HG03378 (cell line): ENCODE measurements around the gene KRTCAP3.
A peak's percentile ranks its signal among the peaks of the same experiment; 100 is the strongest.
"Not testable (repeated sequence)": the region's sequence is repeated elsewhere in the genome, so short reads cannot be mapped to it uniquely, and the experiment has no call there.

Source experiments
- ATAC-seq: cut with Tn5 transposase; IDR thresholded peaks from one replicate; pipeline ENCODE4 v1.9.1; 2021; ENCODE audit warnings: mild to moderate bottlenecking, moderate library complexity; ENCODE audit not compliant: unreplicated experiment

The KRTCAP3 gene, protein sequence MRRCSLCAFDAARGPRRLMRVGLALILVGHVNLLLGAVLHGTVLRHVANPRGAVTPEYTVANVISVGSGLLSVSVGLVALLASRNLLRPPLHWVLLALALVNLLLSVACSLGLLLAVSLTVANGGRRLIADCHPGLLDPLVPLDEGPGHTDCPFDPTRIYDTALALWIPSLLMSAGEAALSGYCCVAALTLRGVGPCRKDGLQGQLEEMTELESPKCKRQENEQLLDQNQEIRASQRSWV

GRCh38 chr2:27441958-27442919 is at the start of gene KRTCAP3:
Gene KRTCAP3 (plus strand): TSS chr2:27442381. CDS start chr2:27442413, 32 bp downstream.
- no peak for ATAC-seq

- no peak for ATAC-seq
Observed at GRCh38 chr2:27393225-27393624, 49.0 kb upstream of the KRTCAP3 start.

DNA sequence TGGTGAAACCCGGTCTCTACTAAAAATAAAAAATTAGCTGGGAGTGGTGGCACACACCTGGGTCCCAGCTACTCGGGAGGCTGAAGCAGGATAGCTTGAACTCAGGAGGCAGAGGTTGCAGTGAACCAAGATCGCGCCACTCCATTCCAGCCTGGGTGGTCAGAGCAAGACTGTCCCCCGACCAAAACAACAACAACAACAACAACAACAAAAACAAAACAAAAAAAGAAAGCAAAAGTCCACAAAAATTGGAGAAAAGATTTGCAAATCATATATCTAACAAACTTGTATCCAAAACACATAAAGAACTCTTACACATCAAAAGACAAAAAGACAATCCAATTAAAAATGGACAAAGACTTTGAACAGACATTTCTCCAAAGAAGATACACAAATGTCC is 43.2 kb upstream of the KRTCAP3 start:
- no peak for ATAC-seq

GRCh38 chr2:27400348-27401135 is 41.6 kb upstream of the KRTCAP3 start:
- ATAC-seq = no peak

DNA sequence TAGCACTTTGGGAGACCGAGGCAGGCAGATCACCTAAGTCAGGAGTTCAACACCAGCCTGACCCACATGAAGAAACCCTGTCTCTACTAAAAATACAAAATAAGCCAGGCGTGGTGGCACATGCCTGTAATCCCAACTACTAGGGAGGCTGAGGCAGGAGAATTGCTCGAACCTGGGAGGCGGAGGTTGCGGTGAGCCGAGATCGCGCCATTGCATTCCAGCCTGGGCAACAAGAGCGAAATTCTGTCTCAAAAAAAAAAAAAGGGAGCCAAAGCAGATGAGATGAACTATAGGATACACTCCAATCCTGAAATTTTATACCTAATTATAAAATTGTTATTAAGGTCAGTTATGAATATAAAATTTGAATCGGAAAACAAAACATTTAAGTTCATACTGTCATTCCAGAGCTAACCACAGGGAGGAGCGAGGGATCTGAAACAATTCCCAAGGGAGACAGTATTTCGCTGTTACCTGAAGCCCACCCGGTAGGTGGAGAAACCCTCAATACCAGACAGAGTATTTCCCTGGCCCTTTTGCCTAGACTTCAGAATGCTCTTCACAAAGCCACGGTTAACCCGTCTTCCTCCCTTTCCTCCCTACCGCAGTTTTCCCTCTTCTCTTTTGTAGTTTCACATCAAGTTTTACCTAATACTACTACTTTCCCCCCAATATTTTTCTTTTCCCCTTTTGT is 34.2 kb upstream of the KRTCAP3 start:
- no peak for ATAC-seq

DNA sequence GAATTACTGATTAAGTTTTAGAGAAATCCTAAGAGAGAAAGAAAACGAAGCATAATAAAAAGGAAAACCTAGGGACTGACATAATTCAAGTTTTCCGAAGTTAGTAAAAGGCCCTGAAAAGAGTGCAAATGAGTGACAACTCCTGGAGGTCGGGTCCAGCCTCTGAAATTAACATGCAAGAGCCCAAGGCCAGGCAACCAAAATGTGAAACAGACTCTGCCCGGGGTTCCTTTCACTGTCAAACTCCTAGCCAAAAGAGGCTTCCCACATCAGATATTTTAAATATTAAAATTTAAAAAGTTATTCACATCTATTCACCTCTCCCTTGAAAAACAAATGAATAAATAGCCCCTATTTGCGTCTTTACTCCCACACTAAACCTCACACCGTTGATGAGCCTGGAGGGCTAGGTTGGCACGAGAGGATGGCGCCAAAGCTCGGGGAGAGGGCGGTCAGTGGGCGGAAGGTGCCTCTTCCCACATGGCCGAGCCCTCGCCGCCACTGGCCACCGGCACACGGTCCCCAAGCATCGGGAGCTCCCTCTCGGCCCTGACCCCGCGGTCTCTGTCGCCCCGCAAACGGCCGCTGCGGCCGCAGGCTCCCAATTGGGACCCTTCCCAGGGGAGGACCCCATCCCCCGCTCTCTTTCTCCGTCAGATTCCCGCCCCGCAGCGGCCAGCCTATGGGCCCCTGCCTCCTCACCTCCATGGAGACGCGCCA is 33.4 kb upstream of the KRTCAP3 start:
- ATAC-seq = peak; percentile 28

GRCh38 chr2:27409321-27410073 is 32.7 kb upstream of the KRTCAP3 start, which contains the start of gene PPM1G:
Gene PPM1G (minus strand): TSS chr2:27409591. CDS start chr2:27409422, 169 bp downstream.
- ATAC-seq = peak; percentile 70

DNA sequence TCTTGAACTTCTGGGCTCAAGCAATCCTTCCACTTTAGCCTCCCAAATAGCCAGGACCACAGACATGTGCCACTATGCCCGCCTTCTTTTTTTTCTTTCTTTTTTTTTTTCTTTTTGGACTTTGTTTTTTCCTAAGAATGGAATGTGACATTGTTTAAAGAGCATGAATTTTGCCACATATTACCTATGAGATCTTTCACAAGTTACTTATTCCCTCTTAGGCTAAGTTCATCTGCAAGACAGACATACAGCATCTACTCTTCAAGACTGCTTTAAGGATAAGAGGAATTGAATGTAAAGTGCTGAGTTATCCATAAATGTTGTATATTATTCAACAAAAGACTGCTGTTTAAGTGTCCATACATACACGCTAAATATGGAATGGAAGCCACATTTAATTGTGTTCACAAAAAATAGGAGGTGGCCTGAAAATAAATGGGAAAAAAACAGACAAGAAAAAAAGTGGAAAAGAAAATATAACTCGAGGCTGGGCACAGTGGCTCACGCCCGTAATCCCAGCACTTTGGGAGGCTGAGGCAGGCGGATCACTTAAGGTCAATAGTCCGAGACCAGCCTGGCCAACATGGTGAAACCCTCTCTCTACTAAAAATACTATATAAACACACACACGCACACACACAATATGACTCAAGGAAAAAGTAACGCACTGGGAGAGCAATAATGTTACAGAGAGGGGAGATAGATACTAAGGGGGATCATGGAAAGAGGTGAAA is 29.6 kb upstream of the KRTCAP3 start:
- ATAC-seq = no peak

- ATAC-seq = no peak
Observed at GRCh38 chr2:27416151-27416550, 26.0 kb upstream of the KRTCAP3 start.

GRCh38 chr2:27420996-27421395 is 21.2 kb upstream of the KRTCAP3 start:
- no peak for ATAC-seq

DNA sequence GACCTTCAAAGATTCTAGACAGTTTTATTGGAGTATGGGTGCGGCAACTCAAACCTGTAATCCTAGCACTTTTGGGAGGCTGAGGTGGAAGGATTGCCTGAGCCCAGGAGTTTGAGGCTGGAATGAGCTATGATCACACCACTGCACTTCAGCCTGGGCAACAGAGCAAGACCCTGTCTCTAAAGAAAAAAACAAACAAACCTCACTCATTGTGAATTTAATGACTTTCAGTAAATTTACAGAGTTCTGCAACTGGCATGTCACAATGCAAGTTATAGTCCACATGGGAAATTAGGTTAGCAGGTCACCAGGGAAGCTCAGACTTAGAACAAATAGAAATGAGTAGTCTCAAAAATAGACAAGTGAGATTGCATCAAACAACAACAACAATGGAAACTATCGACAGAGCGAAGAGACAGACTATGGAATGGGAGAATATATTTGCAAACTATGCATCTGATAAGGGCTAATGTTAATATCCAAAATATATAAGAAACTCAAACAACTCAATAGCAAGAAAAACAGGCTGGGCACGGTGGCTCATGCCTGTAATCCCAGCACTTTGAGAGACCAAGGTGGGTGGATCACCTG is 20.4 kb upstream of the KRTCAP3 start:
- no peak for ATAC-seq

DNA sequence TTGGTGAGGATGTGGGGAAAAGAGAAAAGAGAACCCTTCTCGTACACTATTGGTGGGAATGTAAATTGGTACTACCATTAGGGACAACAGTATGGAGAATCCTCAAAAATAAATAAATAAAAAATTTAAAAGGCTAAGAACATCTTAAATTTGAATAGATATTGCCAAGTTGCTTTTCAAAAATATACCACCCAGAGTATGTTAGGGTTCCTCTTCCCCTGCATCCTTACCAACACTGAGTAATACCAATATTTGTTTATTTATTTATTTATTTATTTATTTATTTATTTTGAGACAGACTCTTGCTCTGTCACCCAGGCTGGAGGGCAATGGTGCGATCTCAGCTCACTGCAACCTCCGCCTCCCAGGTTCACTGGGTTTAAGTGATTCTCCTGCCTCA is 19.2 kb upstream of the KRTCAP3 start:
- ATAC-seq = no peak

- not testable (repeated sequence) for ATAC-seq
Observed at GRCh38 chr2:27425039-27425438, 17.1 kb upstream of the KRTCAP3 start.

DNA sequence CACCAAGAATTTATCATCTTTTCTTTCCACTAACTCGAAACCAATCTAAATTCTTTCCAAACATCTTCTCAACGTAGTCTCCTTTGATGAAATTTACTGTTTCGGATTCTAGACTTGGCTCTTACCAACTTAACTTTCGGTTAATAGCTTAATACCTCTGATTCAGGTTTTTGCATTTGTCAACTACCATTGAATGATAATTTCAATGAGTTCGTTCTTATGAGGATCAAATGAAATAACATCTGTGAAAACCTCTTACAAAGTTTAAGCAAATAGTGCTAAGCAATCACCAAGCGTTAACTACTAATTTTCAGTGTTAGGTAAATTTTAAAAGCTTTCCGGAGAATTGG is 14.3 kb upstream of the KRTCAP3 start:
- ATAC-seq = no peak

GRCh38 chr2:27428213-27428977 is 13.8 kb upstream of the KRTCAP3 start, which contains the start of gene NRBP1:
Gene NRBP1 (plus strand): TSS chr2:27428631. CDS start chr2:27433274, 4,643 bp downstream.
- peak; percentile 77 for ATAC-seq

DNA sequence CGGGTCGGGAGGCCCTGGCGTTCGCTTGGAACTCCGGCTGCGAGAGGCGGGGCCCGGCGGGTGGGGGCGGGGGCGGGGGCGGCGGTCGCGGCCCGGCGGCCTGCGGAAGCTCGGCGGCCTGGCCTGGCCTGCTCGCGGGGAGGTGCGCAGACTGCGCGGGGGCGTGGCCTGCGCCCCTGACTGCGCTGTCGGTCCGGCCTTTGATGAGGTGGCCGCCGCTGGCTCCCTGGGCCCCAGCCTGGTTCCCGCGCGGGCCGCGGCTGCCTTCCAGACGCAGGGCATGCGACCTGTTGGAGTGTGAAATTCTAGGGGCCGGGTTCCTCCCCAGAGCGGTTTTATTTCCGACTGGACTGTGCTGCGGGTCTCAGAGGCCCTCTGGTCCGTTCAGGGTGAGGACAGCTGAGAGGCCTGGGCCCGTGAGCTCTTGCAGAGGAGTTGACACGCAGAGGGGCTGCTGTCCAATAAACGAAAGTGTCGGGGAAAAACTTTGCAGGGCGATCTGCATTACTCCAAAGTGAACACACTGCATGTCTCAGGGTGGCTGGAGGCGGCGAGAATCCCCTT is 13.1 kb upstream of the KRTCAP3 start:
- ATAC-seq = peak; percentile 37

DNA sequence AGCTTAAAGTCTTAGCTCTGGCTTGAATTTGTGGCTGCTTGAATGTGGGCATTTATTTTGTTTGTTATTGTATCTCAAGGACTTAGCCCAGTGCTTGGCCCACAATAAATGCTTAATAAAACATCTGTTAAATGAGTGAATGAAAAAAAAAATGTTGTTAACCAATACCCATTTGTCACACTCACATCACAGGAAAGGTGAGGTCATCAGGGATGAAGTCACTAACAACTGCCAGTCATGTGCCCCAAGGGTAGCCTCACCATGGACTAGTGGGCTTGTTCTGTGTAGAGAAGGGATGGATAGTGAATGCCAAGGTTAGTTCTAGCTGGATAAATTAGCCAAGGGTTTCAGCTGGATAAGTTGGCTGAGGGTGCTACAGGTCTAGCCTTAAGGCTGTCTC is 10.8 kb upstream of the KRTCAP3 start:
- ATAC-seq = no peak
